ENCODE measurements around the gene NDUFV3.
"Not testable (repeated sequence)": the region's sequence is repeated elsewhere in the genome, so short reads cannot be mapped to it uniquely, and the experiment has no call there.

NDUFV3 gene

DNA sequence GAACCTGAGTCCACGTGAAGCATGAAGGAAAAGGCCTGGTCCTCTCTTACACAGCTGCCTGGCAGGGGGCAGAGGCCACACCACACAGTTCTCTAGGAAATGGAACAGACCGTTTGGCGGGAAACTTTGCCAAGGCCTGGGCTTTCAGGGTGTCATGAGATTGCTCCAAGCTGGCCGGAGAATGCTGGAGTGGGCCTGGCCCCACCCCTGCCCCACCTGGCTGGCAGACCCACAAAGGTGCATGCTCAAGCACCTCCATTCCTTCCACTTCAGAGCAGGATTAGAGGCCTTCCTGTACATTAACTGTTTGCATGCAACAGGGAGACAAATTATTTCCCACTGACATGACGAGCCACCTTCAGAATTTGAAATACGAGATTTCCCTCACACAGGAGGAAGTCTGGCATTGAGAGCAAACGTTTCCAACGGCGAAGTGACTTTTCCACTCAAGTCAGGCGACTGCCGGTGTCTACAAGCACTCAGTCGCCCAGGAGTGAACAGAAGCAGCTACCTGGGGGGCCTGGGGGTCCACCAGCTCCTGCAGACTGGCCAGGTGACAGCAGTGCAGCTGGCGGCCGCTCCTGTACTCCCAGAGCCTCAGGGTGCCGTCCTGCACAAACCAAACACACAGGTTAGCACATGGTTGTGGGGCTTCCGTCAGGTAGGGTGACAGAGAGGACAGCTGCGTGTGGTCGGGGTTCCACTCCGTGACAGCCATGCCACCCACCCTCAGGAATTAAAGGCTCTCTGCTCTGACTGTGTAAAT lies 37.8 kb upstream of the NDUFV3 start:
- in situ Hi-C loops (cut with HindIII; ENCODE audit: low sequenced_read_pairs): no loop called here

GRCh38 chr21:42855937-42856335 lies 37.2 kb upstream of the NDUFV3 start:
- in situ Hi-C loops (cut with HindIII; ENCODE audit: low sequenced_read_pairs): no loop called here

DNA sequence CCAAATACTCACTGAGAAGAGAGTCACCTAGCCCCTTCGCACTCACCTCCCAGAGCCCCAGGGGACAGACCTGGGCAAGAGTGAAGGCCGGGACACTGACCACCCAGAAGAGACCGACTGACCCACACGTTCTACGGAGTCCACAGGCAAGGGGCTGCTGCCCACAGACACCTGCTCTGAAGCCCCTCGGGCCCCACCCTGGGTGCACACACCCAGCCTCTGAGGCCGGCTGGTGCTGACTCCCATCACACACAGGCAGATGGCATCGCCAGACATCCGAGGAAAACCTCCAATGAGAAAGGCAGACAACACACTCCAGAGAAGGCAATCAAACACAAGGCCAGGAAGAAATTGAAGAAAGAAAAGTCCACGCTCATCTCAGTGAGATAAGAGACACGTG lies 35.9 kb upstream of the NDUFV3 start:
- in situ Hi-C loops (cut with HindIII; ENCODE audit: low sequenced_read_pairs): no loop called here

- in situ Hi-C loops (cut with HindIII; ENCODE audit: low sequenced_read_pairs): no loop called here
These were observed 34.8 kb upstream of the NDUFV3 start for GRCh38 chr21:42858185-42858847.

GRCh38 chr21:42858957-42859890 lies 33.9 kb upstream of the NDUFV3 start:
- in situ Hi-C loops (cut with HindIII; ENCODE audit: low sequenced_read_pairs): no loop called here

DNA sequence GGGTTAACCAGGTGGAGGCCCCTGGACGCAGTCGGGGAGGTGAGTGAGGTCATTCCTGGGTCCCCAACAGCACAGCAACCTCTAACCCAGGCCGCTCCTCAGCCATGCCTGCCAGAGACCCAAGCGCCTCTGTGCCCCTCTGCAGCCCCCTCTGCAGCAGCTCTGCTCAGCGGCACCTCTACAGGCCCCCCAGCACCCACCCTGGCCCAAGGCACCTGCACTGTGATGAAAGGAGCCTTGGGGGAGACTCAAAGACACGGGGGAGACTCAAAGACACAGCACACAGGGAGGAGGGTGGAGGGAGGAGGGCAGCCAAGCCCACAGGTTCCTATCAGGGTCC lies 33.2 kb upstream of the NDUFV3 start:
- in situ Hi-C loops (cut with HindIII; ENCODE audit: low sequenced_read_pairs): no loop called here

- in situ Hi-C loops (cut with HindIII; ENCODE audit: low sequenced_read_pairs): no loop called here
These were observed 32.8 kb upstream of the NDUFV3 start for GRCh38 chr21:42860345-42860744.

DNA sequence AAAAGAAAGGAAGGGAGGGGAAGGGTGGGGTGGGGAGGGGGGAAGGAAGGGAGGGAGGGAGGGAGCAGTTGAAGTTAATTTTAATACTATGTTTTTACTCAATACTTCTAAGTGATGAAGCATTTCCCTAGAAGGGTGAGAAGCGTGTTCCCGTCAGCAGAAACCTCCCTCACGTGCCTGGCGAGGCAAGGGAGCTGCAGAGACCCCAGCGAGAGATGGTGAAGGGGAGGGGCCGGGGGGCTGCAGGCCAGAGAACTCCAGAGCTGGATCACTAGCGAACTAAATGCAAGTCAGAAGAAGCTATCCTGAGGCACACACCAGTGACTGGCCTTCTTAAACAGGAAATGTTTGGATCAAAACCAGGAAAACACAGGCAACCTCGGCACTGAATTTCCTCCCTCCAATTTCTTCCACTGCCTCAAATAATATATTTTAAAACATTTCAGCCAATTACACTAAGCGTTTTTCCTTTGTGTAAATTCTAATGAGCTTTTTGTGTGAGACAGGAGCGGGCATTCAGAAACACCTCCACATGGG lies 31.7 kb upstream of the NDUFV3 start:
- in situ Hi-C loops (cut with HindIII; ENCODE audit: low sequenced_read_pairs): no loop called here

GRCh38 chr21:42861848-42862400 lies 31.2 kb upstream of the NDUFV3 start:
- in situ Hi-C loops (cut with HindIII; ENCODE audit: low sequenced_read_pairs): no loop called here

DNA sequence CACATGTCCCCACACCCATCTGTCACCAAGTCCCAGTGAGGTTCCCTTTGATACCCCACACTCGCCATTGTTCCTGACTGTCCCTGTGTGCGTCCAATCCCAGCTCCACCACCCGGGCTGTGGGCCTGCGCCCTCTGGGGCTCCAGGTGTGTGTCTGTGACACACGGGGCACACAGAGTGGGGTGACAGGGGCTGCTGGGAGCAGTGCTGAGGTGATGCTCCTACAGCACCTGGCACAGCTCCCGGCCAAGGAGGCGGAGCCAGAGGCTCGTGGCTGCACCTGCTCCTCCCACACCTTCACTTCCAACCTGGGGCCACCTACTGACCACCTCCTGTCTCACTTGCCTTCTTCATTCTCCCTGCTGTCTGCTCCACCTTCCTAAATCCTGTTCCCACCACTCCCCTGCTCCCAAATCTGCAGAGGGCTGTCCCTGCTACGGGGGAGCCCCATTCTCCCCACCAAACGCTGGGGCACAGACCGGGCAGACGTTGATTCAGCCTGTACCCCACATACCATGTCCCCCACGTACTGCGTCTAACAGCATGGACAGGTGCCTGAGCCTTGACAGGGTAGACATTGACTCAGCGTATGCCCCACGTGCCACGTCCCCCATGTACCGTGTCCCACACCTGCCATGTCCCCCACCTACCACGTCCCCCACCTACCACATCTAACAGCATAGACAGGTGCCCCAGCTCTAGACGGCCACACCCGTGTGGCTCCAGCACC lies 30.2 kb upstream of the NDUFV3 start:
- in situ Hi-C loops (cut with HindIII; ENCODE audit: low sequenced_read_pairs): no loop called here

DNA sequence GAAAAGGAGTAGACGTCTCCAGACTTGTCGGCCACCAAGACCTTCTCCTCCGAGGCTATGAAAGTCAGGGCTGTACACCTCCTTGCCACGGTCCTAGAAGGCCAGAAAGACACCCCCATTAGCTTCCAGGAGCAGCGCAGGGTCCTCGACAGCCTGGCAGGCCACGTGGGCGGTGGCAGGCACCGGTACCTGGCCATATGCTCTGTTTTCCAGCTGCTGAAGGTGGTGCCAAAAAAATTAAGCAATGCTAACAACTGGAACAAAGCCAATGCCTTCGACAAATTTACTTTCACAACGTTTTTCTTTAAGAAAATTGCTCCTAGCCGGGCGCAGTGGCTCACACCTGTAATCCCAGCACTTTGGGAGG lies 29.6 kb upstream of the NDUFV3 start:
- in situ Hi-C loops (cut with HindIII; ENCODE audit: low sequenced_read_pairs): no loop called here

- in situ Hi-C loops (cut with HindIII; ENCODE audit: low sequenced_read_pairs): no loop called here
These were observed 28.8 kb upstream of the NDUFV3 start for GRCh38 chr21:42864286-42864685.

- in situ Hi-C loops (cut with HindIII; ENCODE audit: low sequenced_read_pairs): no loop called here
These were observed 28.0 kb upstream of the NDUFV3 start for GRCh38 chr21:42864815-42865775.

- in situ Hi-C loops (cut with HindIII; ENCODE audit: low sequenced_read_pairs): no loop called here
These were observed 27.3 kb upstream of the NDUFV3 start for GRCh38 chr21:42865776-42866160.

- in situ Hi-C loops (cut with HindIII; ENCODE audit: low sequenced_read_pairs): no loop called here
These were observed 24.9 kb upstream of the NDUFV3 start for GRCh38 chr21:42868196-42868595.

DNA sequence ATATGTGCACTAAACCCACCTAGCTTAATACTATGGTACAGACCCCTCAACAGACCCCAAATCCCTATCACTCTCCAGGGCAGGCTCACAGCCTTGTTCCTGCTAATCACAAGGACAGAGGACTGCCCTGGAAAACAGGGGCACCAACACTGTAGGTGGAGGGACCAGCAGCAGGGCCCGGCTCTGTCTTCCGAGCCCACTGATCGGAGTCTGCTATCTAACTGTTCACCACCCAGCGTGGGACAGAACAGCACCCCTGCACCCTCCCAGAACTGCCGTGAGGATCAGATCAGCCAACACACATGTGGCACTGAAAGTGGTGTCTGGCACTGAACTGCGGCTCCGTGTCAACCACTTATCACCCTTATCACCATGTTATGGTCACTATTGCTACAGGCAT lies 20.0 kb upstream of the NDUFV3 start:
- in situ Hi-C loops (cut with HindIII; ENCODE audit: low sequenced_read_pairs): no loop called here

DNA sequence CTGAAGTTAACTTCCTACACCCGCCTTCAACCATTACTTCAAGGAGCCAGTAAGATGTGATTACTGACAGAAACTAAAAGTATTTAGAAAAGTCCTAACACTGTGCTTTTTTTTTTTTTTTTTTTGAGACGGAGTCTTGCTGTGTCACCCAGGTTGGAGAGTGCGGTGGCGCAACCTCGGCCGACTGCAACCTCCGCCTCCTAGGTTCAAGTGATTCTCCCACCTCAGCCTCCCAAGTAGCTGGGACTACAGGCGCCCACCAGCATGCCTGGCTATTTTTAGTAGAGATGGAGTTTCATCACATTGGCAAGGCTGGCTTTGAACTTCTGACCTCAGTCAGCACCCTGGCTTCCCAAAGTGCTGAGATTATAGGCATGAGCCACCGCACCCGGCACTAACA lies 17.3 kb upstream of the NDUFV3 start:
- in situ Hi-C loops (cut with HindIII; ENCODE audit: low sequenced_read_pairs): not testable (repeated sequence)

- in situ Hi-C loops (cut with HindIII; ENCODE audit: low sequenced_read_pairs): no loop called here
These were observed 14.5 kb upstream of the NDUFV3 start for GRCh38 chr21:42878678-42878992.

DNA sequence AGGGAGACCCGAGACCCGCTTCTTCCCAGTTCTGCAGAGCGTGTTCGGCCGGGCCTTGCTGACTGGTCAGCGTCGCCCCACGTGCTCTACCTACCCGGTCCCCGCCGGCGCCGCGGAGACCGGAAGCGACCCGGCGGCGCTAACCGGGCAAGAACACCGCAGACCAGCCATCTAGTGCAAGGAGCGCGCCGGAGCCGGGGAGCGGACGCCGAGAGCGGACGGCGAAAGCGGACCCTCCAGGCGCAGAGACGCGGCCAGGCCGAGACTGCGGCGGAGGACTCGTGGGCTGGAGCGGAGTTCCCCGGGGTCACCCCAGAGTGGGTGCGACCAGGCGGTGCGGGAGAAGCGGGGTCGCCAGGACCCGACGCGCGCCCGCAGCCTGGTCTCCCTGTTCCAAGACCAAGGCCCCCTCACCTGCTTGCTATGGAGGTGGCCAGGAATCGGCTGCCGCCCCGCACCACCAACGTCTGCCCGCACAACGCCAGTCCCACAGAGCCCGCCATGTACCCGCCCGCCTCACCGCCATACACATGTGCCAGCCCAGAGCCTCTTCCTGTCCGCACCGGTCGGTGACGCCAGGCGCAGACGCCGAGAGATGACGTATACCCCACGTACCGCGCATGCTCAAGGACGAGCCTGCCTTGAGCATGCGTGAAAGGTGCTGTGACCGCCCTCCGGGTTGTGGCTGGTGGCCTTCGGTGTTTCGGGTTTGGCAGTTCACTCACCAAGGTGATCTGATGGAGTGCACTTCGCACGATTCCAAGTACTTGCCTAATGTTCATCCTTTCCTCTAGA lies 13.9 kb upstream of the NDUFV3 start, which contains the start of gene WDR4:
Gene WDR4, minus strand, starts transcription at position 547 of the 795 bp plus-strand sequence. Its CDS starts 44 bp downstream, at position 503.
- in situ Hi-C loops (cut with HindIII; ENCODE audit: low sequenced_read_pairs): no loop called here

Measured in endothelial cell of hepatic sinusoid (primary cell).